Smooth muscle cell (in vitro differentiated cells): ENCODE measurements around the gene MRPS27. TPM values are rescaled to one million over a fixed set of nuclear protein-coding genes. Genes with fewer than 3 reads are reported as not detected.
A peak's percentile ranks its signal among the peaks of the same experiment; 100 is the strongest.

Experiments
- DNase-seq: peaks from one replicate; lab custom pipeline; 2025; ENCODE audit not compliant: unreplicated experiment; lab: John Stamatoyannopoulos, UW
- H2AFZ ChIP-seq: fragments of 200-600 bp; sonication (generic); 2 replicates; pipeline ENCODE4 v1.6.0; 2016; ENCODE audit warnings: antibody characterized with exemption, low read depth, mild to moderate bottlenecking
- H3F3A ChIP-seq: fragments of 200-600 bp; sonication (generic); 2 replicates; pipeline ENCODE4 v1.6.0; 2017; ENCODE audit warnings: antibody characterized with exemption, low read depth
- H3K27ac ChIP-seq: fragments of 200-600 bp; sonication (generic); 2 replicates; pipeline ENCODE4 v1.5.1; 2016; ENCODE audit warnings: low read depth, mild to moderate bottlenecking
- H3K27me3 ChIP-seq: fragments of 200-600 bp; sonication (generic); 2 replicates; pipeline ENCODE4 v1.6.1; 2016; ENCODE audit warnings: low read depth, mild to moderate bottlenecking
- H3K36me3 ChIP-seq: fragments of 200-600 bp; sonication (generic); 2 replicates; pipeline ENCODE4 v1.5.1; 2016; ENCODE audit warnings: low read depth
- H3K4me1 ChIP-seq: fragments of 200-600 bp; sonication (generic); 2 replicates; pipeline ENCODE4 v1.5.1; 2016; ENCODE audit warnings: low read depth
- H3K4me2 ChIP-seq: fragments of 200-600 bp; sonication (generic); 2 replicates; pipeline ENCODE4 v1.6.0; 2016; ENCODE audit warnings: mild to moderate bottlenecking
- H3K4me3 ChIP-seq: fragments of 200-600 bp; sonication (generic); 2 replicates; pipeline ENCODE4 v1.5.1; 2016; ENCODE audit warnings: mild to moderate bottlenecking
- H3K79me2 ChIP-seq: fragments of 200-600 bp; sonication (generic); 2 replicates; pipeline ENCODE4 v1.6.0; 2016; ENCODE audit warnings: low read depth, mild to moderate bottlenecking
- H3K9ac ChIP-seq: fragments of 200-600 bp; sonication (generic); 2 replicates; pipeline ENCODE4 v1.6.0; 2016; ENCODE audit warnings: low read depth
- H3K9me3 ChIP-seq: fragments of 200-600 bp; sonication (generic); replicated peaks from 2 replicates; pipeline ENCODE4 v1.5.1; 2016; ENCODE audit warnings: low read depth
- H4K20me1 ChIP-seq: fragments of 200-600 bp; sonication (generic); 2 replicates; pipeline ENCODE4 v1.6.0; 2016; ENCODE audit warnings: low read depth
- CTCF ChIP-seq: fragments of 200-600 bp; sonication (generic); IDR thresholded peaks from 2 replicates; pipeline ENCODE4 v1.5.1; 2017; ENCODE audit warnings: borderline replicate concordance, mild to moderate bottlenecking, antibody characterized with exemption; ENCODE audit not compliant: insufficient read depth, poor library complexity, severe bottlenecking
- WGBS: methylation state at CpG from one replicate; pipeline ENCODE4 v1.1.7; 2016; ENCODE audit warnings: low lambda C conversion rate; 5-methylcytosine and 5-hydroxymethylcytosine counted together
- polyA plus RNA-seq: library from polyadenylated mRNA; unstranded; fragments of >200 nt; fragmentation: Nextera tagmentation; extraction: Ambion mirVana; gene quantifications from 2 replicates; pipeline ENCODE4 v1.2.1, GENCODE V29; 2016
- total RNA-seq: library from RNA; depleted of rRNA; stranded (reverse); fragments of >200 nt; gene quantifications from 2 replicates; pipeline ENCODE4 v1.2.3, GENCODE V29; 2014

Gene MRPS27
- total and polyA plus RNA-seq, 2 experiments from 2014 or later = 36.7 to 38.3 TPM

DNA sequence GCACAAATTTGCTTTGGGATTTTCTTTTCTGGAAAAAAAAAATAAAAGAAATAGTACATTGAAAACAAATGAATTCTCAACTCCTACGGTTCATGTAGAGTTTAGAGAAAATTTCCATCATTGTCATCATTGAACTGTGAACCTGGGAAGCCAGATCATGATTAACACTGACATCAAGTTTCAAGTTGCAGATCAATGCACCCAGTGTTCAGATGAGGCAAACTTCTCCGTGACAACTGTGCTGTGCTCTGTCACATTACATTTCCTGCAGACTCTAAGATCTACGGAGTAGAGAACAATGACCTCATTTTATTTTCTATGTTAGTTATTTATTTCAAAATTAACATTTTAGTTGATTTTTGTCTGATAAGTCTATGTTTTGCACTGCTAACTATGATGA is 113.0 kb downstream of the MRPS27 start:
- Histone ChIP-seq H3K27me3 (no peaks in the 10 kb centered on the region), H3K79me2 (no peaks in the 10 kb centered on the region), H3K4me2 (no peak overlapping the region), H3K36me3 (peaks cover 15% of the 10 kb centered on the region), H3F3A (peaks cover 33% of the 10 kb centered on the region), H4K20me1 (peaks cover 1% of the 10 kb centered on the region), H3K4me3 (no peak overlapping the region), H3K4me1 (peaks cover 28% of the 10 kb centered on the region), H3K9me3 (no peaks in the 10 kb centered on the region), H2AFZ (no peak overlapping the region), H3K27ac (no peak overlapping the region), H3K9ac (no peak overlapping the region)
- 92% methylated on average over 3 of the region's 3 CpGs for WGBS
- no peak for DNase-seq
- no peak for TF ChIP-seq CTCF

DNA sequence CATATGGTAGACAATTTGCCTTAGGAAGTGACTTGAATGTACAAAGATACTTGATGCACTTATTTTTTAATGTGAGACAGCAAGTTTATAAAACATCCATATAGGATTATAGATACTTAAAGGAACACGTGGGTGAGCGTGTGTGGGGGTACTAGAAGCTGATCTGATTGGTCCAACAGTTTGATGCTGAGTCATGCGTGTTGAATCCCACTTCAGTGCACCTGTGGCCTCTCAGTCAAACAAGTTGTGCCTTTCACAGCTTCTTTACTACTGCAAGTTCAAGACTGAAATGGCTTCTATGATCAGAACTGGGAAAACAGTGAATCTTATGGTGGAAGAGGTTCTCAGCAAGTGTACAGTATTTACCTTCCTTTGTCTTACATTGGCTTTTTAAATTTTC is 113.9 kb downstream of the MRPS27 start:
- no peak overlapping the region for H2AFZ ChIP-seq
- 87% methylated on average over 3 of the region's 3 CpGs for WGBS
- DNase-seq = no peak
- no peak overlapping the region for H3K4me3 ChIP-seq
- no peaks in the 10 kb centered on the region for H3K27me3 ChIP-seq
- no peak overlapping the region for H3K9ac ChIP-seq
- peaks cover 29% of the 10 kb centered on the region for H3F3A ChIP-seq
- H3K27ac ChIP-seq = peak overlapping the region; percentile 42
- H3K9me3 ChIP-seq = no peaks in the 10 kb centered on the region
- peaks cover 5% of the 10 kb centered on the region for H3K79me2 ChIP-seq
- peaks cover 8% of the 10 kb centered on the region for H4K20me1 ChIP-seq
- no peak for TF ChIP-seq CTCF
- H3K36me3 ChIP-seq = peaks cover 15% of the 10 kb centered on the region
- H3K4me2 ChIP-seq = no peak overlapping the region
- H3K4me1 ChIP-seq = peaks cover 27% of the 10 kb centered on the region

DNA sequence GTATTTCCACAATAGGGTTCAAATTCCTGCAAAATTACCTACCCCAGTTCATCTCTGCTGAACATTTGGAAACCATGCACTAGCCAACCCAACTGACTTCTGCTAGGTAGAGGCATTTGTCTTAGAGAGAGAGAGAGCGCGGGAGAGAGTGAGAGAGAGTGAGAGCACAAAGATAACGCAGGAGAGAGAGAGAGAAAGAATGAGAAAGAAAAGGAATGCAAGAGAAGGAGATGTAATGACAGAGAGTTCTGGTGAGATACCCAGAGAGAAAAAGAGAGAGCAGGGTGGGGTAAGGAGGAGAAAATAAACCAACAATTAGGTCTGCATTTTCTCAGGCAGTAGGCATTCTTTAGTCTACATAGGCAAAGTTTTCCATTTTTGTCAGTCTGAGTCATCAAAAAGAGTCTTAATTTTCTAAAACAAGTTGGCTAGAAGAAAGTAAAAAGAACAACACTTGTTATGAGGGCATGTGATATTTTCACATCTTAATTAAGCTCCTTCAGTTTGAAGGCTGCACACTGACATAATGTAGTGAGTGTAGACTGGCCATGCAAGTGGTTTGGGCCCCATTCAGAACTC is 114.5 kb downstream of the MRPS27 start:
- no peak overlapping the region for H2AFZ ChIP-seq
- H3K4me2 ChIP-seq = peak overlapping the region; percentile 34
- H3K79me2 ChIP-seq = peaks cover 5% of the 10 kb centered on the region
- no peak for TF ChIP-seq CTCF
- H3K4me3 ChIP-seq = no peak overlapping the region
- 94% methylated on average over 3 of the region's 3 CpGs for WGBS
- no peaks in the 10 kb centered on the region for H3K9me3 ChIP-seq
- no peak for DNase-seq
- peaks cover 29% of the 10 kb centered on the region for H3F3A ChIP-seq
- H4K20me1 ChIP-seq = peaks cover 8% of the 10 kb centered on the region
- no peak overlapping the region for H3K9ac ChIP-seq
- H3K27ac ChIP-seq = peak overlapping the region; percentile 42
- H3K4me1 ChIP-seq = peaks cover 21% of the 10 kb centered on the region
- peaks cover 15% of the 10 kb centered on the region for H3K36me3 ChIP-seq
- no peaks in the 10 kb centered on the region for H3K27me3 ChIP-seq

DNA sequence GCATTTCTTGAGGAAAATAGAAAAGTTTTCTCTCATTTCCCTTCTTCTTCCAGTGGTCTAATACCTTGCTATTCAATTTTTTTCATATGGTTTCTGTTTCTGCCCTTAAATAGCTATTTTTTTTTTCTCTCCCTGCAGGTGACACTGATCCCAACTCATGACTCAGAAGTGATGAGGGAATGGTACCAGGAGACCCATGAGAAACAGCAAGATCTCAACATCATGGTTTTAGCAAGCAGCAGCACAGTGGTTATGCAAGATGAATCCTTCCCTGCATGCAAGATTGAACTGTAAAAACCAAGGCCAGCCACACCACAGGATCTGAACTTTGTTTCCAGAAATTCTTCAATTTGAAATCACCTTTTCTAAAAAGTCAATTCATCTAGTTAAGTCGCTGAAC is 115.1 kb downstream of the MRPS27 start:
- H3K9ac ChIP-seq = no peak overlapping the region
- no peak for TF ChIP-seq CTCF
- no peak overlapping the region for H2AFZ ChIP-seq
- WGBS = 100% methylated on average over 1 of the region's 1 CpG
- H3K27me3 ChIP-seq = no peaks in the 10 kb centered on the region
- peaks cover 8% of the 10 kb centered on the region for H4K20me1 ChIP-seq
- H3F3A ChIP-seq = peaks cover 29% of the 10 kb centered on the region
- no peak overlapping the region for H3K4me2 ChIP-seq
- H3K36me3 ChIP-seq = peaks cover 15% of the 10 kb centered on the region
- DNase-seq = no peak
- peaks cover 5% of the 10 kb centered on the region for H3K79me2 ChIP-seq
- H3K4me1 ChIP-seq = peaks cover 15% of the 10 kb centered on the region
- H3K9me3 ChIP-seq = no peaks in the 10 kb centered on the region
- no peak overlapping the region for H3K4me3 ChIP-seq
- no peak overlapping the region for H3K27ac ChIP-seq
